ENCODE measurements around the gene NCAPG.

Gene NCAPG

DNA sequence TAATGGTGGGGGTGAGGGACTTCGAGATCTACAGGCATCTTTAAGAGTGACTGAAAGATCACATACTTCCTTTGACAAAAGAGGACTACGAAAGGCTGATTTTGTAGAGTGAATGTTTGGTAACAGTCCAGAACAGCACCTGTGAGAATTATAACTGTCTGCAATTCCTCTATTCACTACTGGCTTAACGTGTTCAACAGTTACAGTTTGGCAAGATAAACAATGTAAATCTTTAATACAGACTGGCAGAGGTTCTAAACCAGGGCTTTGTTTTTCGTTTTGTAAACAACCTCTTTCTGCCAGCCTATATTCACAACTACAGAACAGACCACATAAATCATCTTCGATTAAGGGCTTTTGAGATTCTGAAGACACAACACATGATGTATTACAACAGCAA, 66.9 kb downstream of the NCAPG start:
- DNase-seq = peak in 2 of 3 experiments; percentile 16 to 71

DNA sequence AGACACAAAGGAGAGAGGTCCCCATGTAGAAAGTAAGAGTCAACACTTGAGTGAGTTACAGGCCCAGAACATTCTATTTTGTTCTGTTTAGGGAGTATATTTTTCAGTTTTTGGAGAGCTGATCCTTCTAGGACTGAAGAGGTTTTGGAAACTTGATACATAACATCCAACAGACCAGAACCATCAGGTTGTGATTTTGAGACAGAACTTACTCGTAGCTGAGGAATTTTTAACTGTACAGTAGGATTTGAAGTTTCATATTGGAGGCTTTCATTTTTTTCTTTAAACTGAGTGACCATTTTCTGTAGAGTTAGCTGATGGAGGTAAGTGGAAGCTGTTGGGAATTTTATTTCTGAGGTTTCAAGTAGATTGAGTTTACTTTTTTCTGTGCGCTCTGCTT, 73.3 kb downstream of the NCAPG start:
- no peak for DNase-seq

DNA sequence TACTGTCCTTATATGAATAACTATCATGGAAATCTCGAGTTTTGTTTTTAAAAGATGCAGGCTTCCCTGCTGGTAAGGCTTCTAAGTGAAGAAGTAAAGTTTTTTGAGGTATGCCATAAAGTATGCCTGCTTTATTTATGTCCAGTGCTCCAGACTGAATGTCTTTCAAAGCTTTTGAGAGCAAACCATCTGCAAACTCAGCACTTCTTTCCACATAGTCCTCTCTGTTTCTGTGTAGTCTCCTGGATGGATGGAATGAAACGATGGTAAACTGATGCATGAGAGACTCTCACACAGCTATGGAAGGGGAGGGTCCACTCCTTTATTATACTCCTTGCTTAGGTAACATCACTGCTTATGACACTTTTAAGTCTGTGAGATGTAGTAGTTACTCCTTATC, 73.7 kb downstream of the NCAPG start:
- no peak for DNase-seq

DNA sequence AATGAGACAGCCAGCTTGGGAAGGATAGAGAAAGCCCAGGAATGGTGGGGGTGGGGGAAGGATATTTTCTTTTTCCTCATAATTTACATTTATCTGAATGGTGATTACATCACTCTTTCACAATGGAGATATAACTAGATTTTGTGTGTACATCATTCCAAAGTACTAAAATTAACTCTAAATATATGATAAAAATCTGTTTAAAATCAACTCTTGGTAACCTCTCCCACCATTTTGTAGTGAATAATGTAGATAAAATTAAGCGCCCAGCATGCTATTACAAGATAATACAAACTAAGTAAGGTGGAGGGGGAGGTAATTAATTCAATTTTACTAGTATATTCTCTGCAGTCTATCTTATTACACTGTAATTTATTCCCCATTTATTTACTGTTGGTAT, 78.9 kb downstream of the NCAPG start:
- no peak for DNase-seq

DNA sequence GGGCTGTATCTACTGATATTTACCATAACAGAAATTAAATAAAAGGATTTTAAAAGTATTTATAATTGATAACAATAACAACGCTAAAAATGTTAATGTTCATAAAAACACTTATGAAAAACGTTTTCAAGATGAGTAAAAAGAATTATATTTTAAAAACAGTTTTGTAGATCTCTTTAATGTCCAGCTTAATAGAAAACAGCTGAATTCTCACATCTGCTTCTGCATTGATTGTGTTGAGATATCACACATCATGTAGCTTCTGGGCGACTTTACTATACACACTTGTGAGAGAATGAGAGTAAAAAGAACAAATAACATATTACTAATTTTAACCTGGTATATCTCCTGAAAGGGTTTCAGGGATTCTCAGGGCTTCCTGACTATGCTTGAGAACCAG, 83.6 kb downstream of the NCAPG start:
- no peak for DNase-seq
